Panc1 (cell line): ENCODE measurements around the gene FLRT3. TPM values are rescaled to one million over a fixed set of nuclear protein-coding genes. Genes with fewer than 3 reads are reported as not detected.

Experiments
- ATAC-seq: fragments of 200-7000 bp; cut with Tn5 transposase; 2 replicates; pipeline ENCODE4 v1.9.1; 2020; ENCODE audit warnings: mild to moderate bottlenecking, moderate library complexity
- BruUV-seq: library from RNA; stranded (reverse); fragments of 400-500 nt; replicated peaks from 2 replicates; lab custom pipeline; 2021; lab: Mats Ljungman, UMichigan
- CTCF ChIA-PET: fragments of 300-600 bp; sonication (Branson Sonifier 250); formaldehyde crosslinking; loops from one replicate; lab custom pipeline; 2022; ENCODE audit warnings: antibody characterized with exemption; lab: Charles Lee
- POLR2A ChIA-PET: fragments of 300-600 bp; sonication (Branson Sonifier 250); formaldehyde crosslinking; loops from one replicate; lab custom pipeline; 2022; ENCODE audit warnings: antibody characterized with exemption; lab: Charles Lee
- DNase-seq: peaks from one replicate; pipeline ENCODE4 v3.0.0-alpha.2; 2010; ENCODE audit warnings: low read depth, low spot score
- H3K27ac ChIP-seq: 2 replicates; pipeline ENCODE4 v1.5.1; 2011; ENCODE audit warnings: mild to moderate bottlenecking, low read length, inconsistent platforms
- H3K27me3 ChIP-seq: fragments of 200-500 bp; sonication (Bioruptor generic); 2 replicates; pipeline ENCODE4 v1.6.0; 2014; ENCODE audit warnings: low read length, inconsistent platforms; ENCODE audit not compliant: control insufficient read depth, insufficient read depth
- H3K36me3 ChIP-seq: fragments of 200-500 bp; sonication (Bioruptor generic); 2 replicates; pipeline ENCODE4 v1.5.1; 2014; ENCODE audit warnings: inconsistent platforms, mild to moderate bottlenecking, low read length, moderate library complexity; ENCODE audit not compliant: control insufficient read depth, insufficient read depth
- H3K4me1 ChIP-seq: 2 replicates; pipeline ENCODE4 v1.5.1; 2011; ENCODE audit warnings: inconsistent platforms, mild to moderate bottlenecking, low read length, moderate library complexity; ENCODE audit not compliant: control insufficient read depth, insufficient read depth
- H3K4me3 ChIP-seq, 2 experiments: 2 replicates each; pipeline ENCODE4 v1.5.1; 2011 to 2012; ENCODE audit warnings: low read depth in 2 of 2, low read length in 2 of 2, mild to moderate bottlenecking in 2 of 2, inconsistent platforms in 1 of 2, moderate library complexity in 1 of 2
- H3K9me3 ChIP-seq: fragments of 200-500 bp; sonication (Bioruptor generic); 2 replicates; pipeline ENCODE4 v1.5.1; 2014; ENCODE audit warnings: low read depth, mild to moderate bottlenecking, inconsistent platforms, low read length, moderate library complexity; ENCODE audit not compliant: control insufficient read depth, insufficient read depth
- POLR2AphosphoS5 ChIP-seq: IDR thresholded peaks from 2 replicates; pipeline ENCODE4 v1.6.1; 2012; ENCODE audit warnings: mild to moderate bottlenecking, low read depth, low read length, moderate library complexity
- REST ChIP-seq, 2 experiments: IDR thresholded peaks; 2 replicates each; pipeline ENCODE4 v1.6.1; 2011 to 2012; ENCODE audit warnings: low read depth in 2 of 2, control low read depth in 1 of 2, low read length in 1 of 2, mild to moderate bottlenecking in 1 of 2, moderate library complexity in 1 of 2; ENCODE audit not compliant: insufficient read depth in 1 of 2
- SIN3A ChIP-seq: IDR thresholded peaks from 2 replicates; pipeline ENCODE4 v1.6.1; 2012; ENCODE audit warnings: low read depth, mild to moderate bottlenecking, low read length, moderate library complexity, borderline replicate concordance; ENCODE audit not compliant: insufficient read depth
- TCF7L2 ChIP-seq: IDR thresholded peaks from 2 replicates; pipeline ENCODE4 v1.6.1; 2011; ENCODE audit warnings: mild to moderate bottlenecking, low read depth, low read length, inconsistent platforms
- in situ Hi-C: cut with HindIII; loops from 2 replicates; pipeline ENCODE4 v1.10.0; 2016; ENCODE audit warnings: low sequenced_read_pairs, low pct_unique_long_range_greater_than_20kb
- intact Hi-C: fragments of 100-400 bp; cut with micrococcal nuclease; formaldehyde crosslinking; loops from one replicate; pipeline ENCODE4 v1.10.0; 2022; ENCODE audit not compliant: unreplicated experiment
- total RNA-seq: library from RNA; stranded (reverse); gene quantifications from one replicate; pipeline ENCODE4 v1.2.1, GENCODE V29; 2021; ENCODE audit not compliant: unreplicated experiment
- TF ChIP-seq, protein P1 (sequence below): fragments of 450-650 bp; IDR thresholded peaks from 2 replicates; pipeline ENCODE4 v1.5.1; 2017; ENCODE audit warnings: mild to moderate bottlenecking

Gene FLRT3
- total RNA-seq, 1 experiment from 2014 or later, result 0.67 TPM

DNA sequence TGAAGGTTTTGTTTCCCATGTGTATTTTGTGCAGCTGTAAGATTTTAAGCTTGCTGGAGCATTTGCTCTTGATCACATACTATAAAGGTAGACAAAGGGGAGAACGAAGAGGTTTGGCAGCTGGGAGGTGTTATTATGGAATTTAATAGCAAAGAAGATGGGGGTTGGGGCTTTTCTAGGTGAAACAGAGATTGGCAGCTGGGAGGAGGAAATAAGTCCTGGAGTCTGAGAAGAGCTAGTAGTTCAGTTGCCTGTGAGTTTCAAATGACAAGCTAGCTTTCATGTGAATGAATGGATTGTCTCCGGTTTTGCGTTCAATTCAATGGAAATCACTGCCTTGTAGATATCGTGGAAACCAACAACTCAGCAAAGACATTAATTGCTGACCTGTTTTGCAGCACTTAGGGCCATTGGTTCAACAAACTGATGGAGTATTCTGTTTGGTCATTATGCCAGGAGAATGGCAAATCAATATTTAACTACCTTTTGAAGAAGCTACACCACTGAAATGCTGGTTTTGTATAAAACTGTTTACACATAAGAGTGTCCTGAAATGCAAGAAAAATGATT is 38.1 kb upstream of the FLRT3 start:
- in situ Hi-C loops, result no loop called here
- POLR2A ChIA-PET, result no interaction called here

DNA sequence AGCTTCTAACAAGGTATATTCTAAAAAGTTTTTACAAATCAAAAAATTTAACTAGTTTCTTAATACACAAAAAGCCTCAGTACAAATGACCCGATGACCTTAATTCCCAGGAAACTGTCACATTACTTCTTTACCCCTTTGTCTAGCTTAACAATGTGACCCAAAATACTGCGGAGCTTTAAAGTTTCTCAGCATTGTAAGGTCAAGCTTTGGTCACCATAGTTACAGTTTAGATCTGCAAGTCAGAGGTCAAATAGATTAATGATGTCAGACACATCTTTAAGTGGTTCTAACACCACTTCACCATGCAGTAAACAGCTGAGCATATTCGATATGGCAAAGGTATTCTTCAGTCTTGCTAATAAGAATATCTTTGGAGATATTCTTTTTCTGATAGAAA is 36.8 kb upstream of the FLRT3 start:
- CTCF ChIA-PET, result no interaction called here
- Histone ChIP-seq H3K27me3 (no peaks in the 10 kb centered on the region), H3K4me3 (no peak overlapping the region), H3K9me3 (no peaks in the 10 kb centered on the region), H3K27ac (no peak overlapping the region), H3K4me1 (no peaks in the 10 kb centered on the region), H3K36me3 (no peaks in the 10 kb centered on the region)
- BruUV-seq, result no TSS peak
- in situ Hi-C loops, result no loop called here
- intact Hi-C loops, result no loop called here
- POLR2A ChIA-PET, result no interaction called here
- ATAC-seq (no peak), DNase-seq (no peak)
- TF ChIP-seq, protein P1, sequence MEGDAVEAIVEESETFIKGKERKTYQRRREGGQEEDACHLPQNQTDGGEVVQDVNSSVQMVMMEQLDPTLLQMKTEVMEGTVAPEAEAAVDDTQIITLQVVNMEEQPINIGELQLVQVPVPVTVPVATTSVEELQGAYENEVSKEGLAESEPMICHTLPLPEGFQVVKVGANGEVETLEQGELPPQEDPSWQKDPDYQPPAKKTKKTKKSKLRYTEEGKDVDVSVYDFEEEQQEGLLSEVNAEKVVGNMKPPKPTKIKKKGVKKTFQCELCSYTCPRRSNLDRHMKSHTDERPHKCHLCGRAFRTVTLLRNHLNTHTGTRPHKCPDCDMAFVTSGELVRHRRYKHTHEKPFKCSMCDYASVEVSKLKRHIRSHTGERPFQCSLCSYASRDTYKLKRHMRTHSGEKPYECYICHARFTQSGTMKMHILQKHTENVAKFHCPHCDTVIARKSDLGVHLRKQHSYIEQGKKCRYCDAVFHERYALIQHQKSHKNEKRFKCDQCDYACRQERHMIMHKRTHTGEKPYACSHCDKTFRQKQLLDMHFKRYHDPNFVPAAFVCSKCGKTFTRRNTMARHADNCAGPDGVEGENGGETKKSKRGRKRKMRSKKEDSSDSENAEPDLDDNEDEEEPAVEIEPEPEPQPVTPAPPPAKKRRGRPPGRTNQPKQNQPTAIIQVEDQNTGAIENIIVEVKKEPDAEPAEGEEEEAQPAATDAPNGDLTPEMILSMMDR, result no peak
- TF ChIP-seq POLR2AphosphoS5 (no peak), TCF7L2 (no peak), REST (IDR thresholded peaks at IDR 0.05; ENCODE audit: insufficient read depth in 1 of 2, low read depth in 2 of 2, low read length in 1 of 2) (no peak), SIN3A (no peak)

More for the DNA sequence above, 38.1 kb upstream of the FLRT3 start:
- Histone ChIP-seq H3K27me3 (no peaks in the 10 kb centered on the region), H3K4me1 (no peaks in the 10 kb centered on the region), H3K27ac (no peak overlapping the region), H3K9me3 (no peaks in the 10 kb centered on the region), H3K36me3 (no peaks in the 10 kb centered on the region), H3K4me3 (no peak overlapping the region)
- BruUV-seq, result no TSS peak
- CTCF ChIA-PET, result no interaction called here
- TF ChIP-seq SIN3A (no peak), POLR2AphosphoS5 (no peak), TCF7L2 (no peak)
- ATAC-seq (no peak), DNase-seq (no peak)
- intact Hi-C loops, result no loop called here
